Mesendoderm (in vitro differentiated cells): ENCODE measurements around the gene DIPK1A.
A peak's percentile ranks its signal among the peaks of the same experiment; 100 is the strongest.

Source experiments
- DNase-seq: peaks from one replicate; pipeline ENCODE4 v3.0.0; 2013
- H2AK5ac ChIP-seq: 2 replicates; pipeline ENCODE4 v1.6.1; 2013; ENCODE audit warnings: low read length, inconsistent platforms
- H2BK120ac ChIP-seq: 2 replicates; pipeline ENCODE4 v1.6.1; 2013; ENCODE audit warnings: low read depth, mild to moderate bottlenecking, low read length, moderate library complexity, mixed read lengths
- H2BK15ac ChIP-seq: replicated peaks from 2 replicates; pipeline ENCODE4 v1.6.1; 2013; ENCODE audit warnings: low read depth, mild to moderate bottlenecking, moderate library complexity
- H2BK5ac ChIP-seq: 2 replicates; pipeline ENCODE4 v1.6.1; 2013; ENCODE audit warnings: low read length, inconsistent platforms
- H3K18ac ChIP-seq: 2 replicates; pipeline ENCODE4 v1.6.1; 2013; ENCODE audit warnings: mild to moderate bottlenecking, low read length, mixed read lengths
- H3K23ac ChIP-seq: one replicate; pipeline ENCODE4 v1.6.1; 2013; ENCODE audit warnings: low read length
- H3K27ac ChIP-seq: 2 replicates; pipeline ENCODE4 v1.5.1; 2013; ENCODE audit warnings: low read depth, mild to moderate bottlenecking, inconsistent platforms, low read length, moderate library complexity
- H3K27me3 ChIP-seq: 2 replicates; pipeline ENCODE4 v1.6.1; 2013; ENCODE audit warnings: low read length, control low read depth, mild to moderate bottlenecking, inconsistent platforms; ENCODE audit not compliant: insufficient read depth, poor library complexity
- H3K36me3 ChIP-seq: 2 replicates; pipeline ENCODE4 v1.6.1; 2013; ENCODE audit warnings: low read length, inconsistent platforms; ENCODE audit not compliant: control insufficient read depth, insufficient read depth
- H3K4ac ChIP-seq: one replicate; pipeline ENCODE4 v1.6.1; 2013; ENCODE audit warnings: low read depth, mild to moderate bottlenecking, low read length, moderate library complexity
- H3K4me1 ChIP-seq: 2 replicates; pipeline ENCODE4 v1.6.1; 2013; ENCODE audit warnings: low read depth, low read length, inconsistent platforms; ENCODE audit not compliant: control insufficient read depth
- H3K4me2 ChIP-seq: 2 replicates; pipeline ENCODE4 v1.6.1; 2013; ENCODE audit warnings: low read length
- H3K4me3 ChIP-seq: 2 replicates; pipeline ENCODE4 v1.5.1; 2013; ENCODE audit warnings: mild to moderate bottlenecking, low read length
- H3K56ac ChIP-seq: one replicate; pipeline ENCODE4 v1.6.1; 2013; ENCODE audit warnings: low read length
- H3K79me1 ChIP-seq: 2 replicates; pipeline ENCODE4 v1.6.1; 2013; ENCODE audit warnings: low read length, inconsistent platforms
- H3K79me2 ChIP-seq: 2 replicates; pipeline ENCODE4 v1.6.1; 2013; ENCODE audit warnings: mild to moderate bottlenecking, low read length; ENCODE audit not compliant: control insufficient read depth, insufficient read depth
- H3K9ac ChIP-seq: 2 replicates; pipeline ENCODE4 v1.6.1; 2013; ENCODE audit warnings: low read length, inconsistent platforms
- H4K5ac ChIP-seq: one replicate; pipeline ENCODE4 v1.6.1; 2013; ENCODE audit warnings: low read length
- H4K8ac ChIP-seq: one replicate; pipeline ENCODE4 v1.6.1; 2013; ENCODE audit warnings: low read depth, mild to moderate bottlenecking, control low read depth, low read length, moderate library complexity
- WGBS: extraction: QIAGEN DNeasy Blood & Tissue Kit; methylation state at CpG from one replicate; pipeline ENCODE4 v1.1.7; 2013; ENCODE audit warnings: low lambda C conversion rate, missing lambda C conversion rate; ENCODE audit not compliant: insufficient coverage; ENCODE audit errors: extremely low coverage; 5-methylcytosine and 5-hydroxymethylcytosine counted together

DIPK1A gene

DNA sequence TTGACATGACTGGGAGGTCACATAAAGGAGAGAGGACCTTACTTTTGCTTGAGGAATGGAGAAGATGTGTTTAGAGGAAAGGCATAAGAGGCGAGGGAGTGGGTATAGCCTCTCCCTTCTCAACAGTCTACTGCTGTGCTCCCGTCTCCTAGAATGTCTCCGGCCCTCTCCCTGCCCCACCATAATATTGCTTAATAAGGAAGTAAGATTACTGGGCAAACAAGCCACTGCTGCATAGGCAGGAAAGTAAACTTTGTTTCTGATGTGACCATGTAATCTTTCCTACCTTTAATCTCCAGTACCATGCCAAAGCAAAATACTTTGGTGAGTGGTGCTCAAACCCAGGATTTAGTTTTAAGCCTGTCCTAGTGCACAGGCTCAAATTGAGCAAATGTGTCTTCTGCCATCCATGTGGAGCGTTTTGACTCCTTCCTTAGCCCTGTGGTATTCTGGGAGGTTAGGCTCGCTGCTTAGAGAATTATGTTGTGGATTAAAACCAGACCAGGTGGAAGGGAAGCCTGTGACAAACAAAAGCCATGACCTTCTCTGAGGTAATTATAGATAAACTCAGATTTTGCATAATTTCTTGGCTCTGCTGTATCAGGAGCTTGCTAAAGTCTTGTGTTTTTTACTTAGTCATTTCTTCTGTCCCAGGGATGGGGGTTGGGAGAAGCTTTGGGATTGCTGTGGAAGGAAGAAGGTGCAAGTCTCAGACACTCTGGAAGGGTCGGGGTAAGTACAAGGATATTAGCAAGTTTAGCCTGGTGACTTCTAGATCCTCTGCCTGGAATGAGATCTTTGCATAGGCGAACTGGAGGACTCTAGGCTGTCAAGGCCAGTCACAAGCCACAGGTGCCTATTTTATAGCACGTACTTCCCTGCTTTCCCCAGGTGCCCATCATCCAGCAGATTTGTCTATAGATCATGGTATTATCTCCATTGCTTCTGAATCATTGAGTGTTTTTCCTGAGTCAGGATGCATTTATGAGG lies 34.5 kb upstream of the DIPK1A start:
- H3K23ac ChIP-seq, result no peak overlapping the region
- H3K4me1 ChIP-seq, result no peaks in the 10 kb centered on the region
- H3K79me1 ChIP-seq, result no peaks in the 10 kb centered on the region
- no peak overlapping the region for H2BK15ac ChIP-seq
- no peak overlapping the region for H3K4me3 ChIP-seq
- H3K79me2 ChIP-seq, result no peaks in the 10 kb centered on the region
- no peak overlapping the region for H2BK5ac ChIP-seq
- H3K9ac ChIP-seq, result no peak overlapping the region
- H4K5ac ChIP-seq, result no peak overlapping the region
- H3K4me2 ChIP-seq, result no peak overlapping the region
- no CpG with 5 or more reads among the region's 8 CpGs for WGBS
- no peak overlapping the region for H3K4ac ChIP-seq
- no peak overlapping the region for H2BK120ac ChIP-seq
- no peak overlapping the region for H3K18ac ChIP-seq
- H3K27ac ChIP-seq, result no peak overlapping the region
- no peak overlapping the region for H2AK5ac ChIP-seq
- no peak overlapping the region for H4K8ac ChIP-seq
- H3K27me3 ChIP-seq, result no peaks in the 10 kb centered on the region
- no peaks in the 10 kb centered on the region for H3K36me3 ChIP-seq
- H3K56ac ChIP-seq, result no peak overlapping the region
- DNase-seq, result no peak

GRCh38 chr1:92994105-92994712 lies 32.9 kb upstream of the DIPK1A start:
- H3K79me1 ChIP-seq, result no peaks in the 10 kb centered on the region
- H3K18ac ChIP-seq, result no peak overlapping the region
- no peak overlapping the region for H3K4me2 ChIP-seq
- DNase-seq, result peak; percentile 86
- no peaks in the 10 kb centered on the region for H3K79me2 ChIP-seq
- no peak overlapping the region for H3K56ac ChIP-seq
- no peak overlapping the region for H3K27ac ChIP-seq
- H3K4ac ChIP-seq, result no peak overlapping the region
- H3K4me3 ChIP-seq, result no peak overlapping the region
- H3K9ac ChIP-seq, result no peak overlapping the region
- no peak overlapping the region for H4K5ac ChIP-seq
- no peak overlapping the region for H2BK120ac ChIP-seq
- H3K27me3 ChIP-seq, result no peaks in the 10 kb centered on the region
- no peak overlapping the region for H2BK5ac ChIP-seq
- H3K36me3 ChIP-seq, result no peaks in the 10 kb centered on the region
- no peak overlapping the region for H2AK5ac ChIP-seq
- no peaks in the 10 kb centered on the region for H3K4me1 ChIP-seq
- H2BK15ac ChIP-seq, result no peak overlapping the region
- no CpG with 5 or more reads among the region's 5 CpGs for WGBS
- no peak overlapping the region for H4K8ac ChIP-seq
- H3K23ac ChIP-seq, result no peak overlapping the region

GRCh38 chr1:92993581-92993980 lies 32.3 kb upstream of the DIPK1A start:
- H3K23ac ChIP-seq, result no peak overlapping the region
- H3K79me2 ChIP-seq, result no peaks in the 10 kb centered on the region
- H3K4me2 ChIP-seq, result no peak overlapping the region
- H3K27me3 ChIP-seq, result no peaks in the 10 kb centered on the region
- H3K4ac ChIP-seq, result no peak overlapping the region
- no peak overlapping the region for H3K27ac ChIP-seq
- WGBS, result no CpG with 5 or more reads among the region's 1 CpG
- no peak overlapping the region for H2AK5ac ChIP-seq
- H3K79me1 ChIP-seq, result no peaks in the 10 kb centered on the region
- DNase-seq, result no peak
- H2BK15ac ChIP-seq, result no peak overlapping the region
- H3K56ac ChIP-seq, result no peak overlapping the region
- no peak overlapping the region for H3K9ac ChIP-seq
- no peak overlapping the region for H3K18ac ChIP-seq
- no peak overlapping the region for H2BK120ac ChIP-seq
- no peak overlapping the region for H3K4me3 ChIP-seq
- H3K4me1 ChIP-seq, result no peaks in the 10 kb centered on the region
- H4K8ac ChIP-seq, result no peak overlapping the region
- H4K5ac ChIP-seq, result no peak overlapping the region
- H3K36me3 ChIP-seq, result no peaks in the 10 kb centered on the region
- no peak overlapping the region for H2BK5ac ChIP-seq

DNA sequence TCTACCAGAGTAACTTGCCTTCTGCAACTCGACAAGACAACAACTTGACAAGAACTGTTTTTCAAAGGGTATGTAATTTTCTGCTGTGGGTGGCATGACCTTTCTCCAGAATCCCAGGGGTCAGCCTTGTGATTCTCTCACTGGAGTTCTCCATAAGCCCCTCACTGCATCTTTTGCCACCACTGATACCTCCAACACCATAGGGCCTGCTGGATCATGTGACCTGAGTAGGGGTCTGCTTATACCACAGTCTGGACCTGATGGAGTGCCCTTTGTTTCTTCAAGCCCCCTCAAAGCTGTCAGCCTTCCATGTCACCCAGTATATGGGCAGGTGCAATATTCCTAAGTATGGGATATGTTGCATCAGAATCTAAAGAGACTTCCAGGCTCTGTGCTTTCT lies 31.6 kb upstream of the DIPK1A start:
- H3K36me3 ChIP-seq, result no peaks in the 10 kb centered on the region
- no peak overlapping the region for H2BK5ac ChIP-seq
- no peak overlapping the region for H2BK120ac ChIP-seq
- H3K4me3 ChIP-seq, result no peak overlapping the region
- no peak overlapping the region for H4K5ac ChIP-seq
- H3K4me1 ChIP-seq, result no peaks in the 10 kb centered on the region
- no peak overlapping the region for H3K4ac ChIP-seq
- H3K18ac ChIP-seq, result no peak overlapping the region
- no peak overlapping the region for H2BK15ac ChIP-seq
- no peaks in the 10 kb centered on the region for H3K79me1 ChIP-seq
- H3K56ac ChIP-seq, result no peak overlapping the region
- no peak overlapping the region for H2AK5ac ChIP-seq
- no peak overlapping the region for H3K4me2 ChIP-seq
- no peak for DNase-seq
- no peak overlapping the region for H3K23ac ChIP-seq
- no CpG with 5 or more reads among the region's 1 CpG for WGBS
- H4K8ac ChIP-seq, result no peak overlapping the region
- H3K79me2 ChIP-seq, result no peaks in the 10 kb centered on the region
- no peaks in the 10 kb centered on the region for H3K27me3 ChIP-seq
- H3K27ac ChIP-seq, result no peak overlapping the region
- no peak overlapping the region for H3K9ac ChIP-seq

GRCh38 chr1:92992054-92992453 lies 30.8 kb upstream of the DIPK1A start:
- H2BK120ac ChIP-seq, result no peak overlapping the region
- no peaks in the 10 kb centered on the region for H3K36me3 ChIP-seq
- no peak overlapping the region for H2AK5ac ChIP-seq
- H3K4ac ChIP-seq, result no peak overlapping the region
- H3K23ac ChIP-seq, result no peak overlapping the region
- no peaks in the 10 kb centered on the region for H3K79me1 ChIP-seq
- H4K8ac ChIP-seq, result no peak overlapping the region
- no peak overlapping the region for H4K5ac ChIP-seq
- H2BK15ac ChIP-seq, result no peak overlapping the region
- H3K18ac ChIP-seq, result no peak overlapping the region
- H3K56ac ChIP-seq, result no peak overlapping the region
- no peak overlapping the region for H3K4me3 ChIP-seq
- no peak overlapping the region for H3K9ac ChIP-seq
- H3K4me1 ChIP-seq, result no peaks in the 10 kb centered on the region
- DNase-seq, result no peak
- H3K27ac ChIP-seq, result no peak overlapping the region
- H3K79me2 ChIP-seq, result no peaks in the 10 kb centered on the region
- H3K4me2 ChIP-seq, result no peak overlapping the region
- no peaks in the 10 kb centered on the region for H3K27me3 ChIP-seq
- no peak overlapping the region for H2BK5ac ChIP-seq
